Lung (tissue), 12 donors: ENCODE measurements around the gene PDRG1. TPM values are rescaled to one million over a fixed set of nuclear protein-coding genes. Genes with fewer than 3 reads are reported as not detected.
"Not testable (repeated sequence)": the region's sequence is repeated elsewhere in the genome, so short reads cannot be mapped to it uniquely, and the experiment has no call there.

ENCODE experiments used
- ATAC-seq: fragments of 200-7000 bp; cut with Tn5 transposase; one replicate; pipeline ENCODE4 v1.9.1; 2020; ENCODE audit warnings: moderate number of reproducible peaks; ENCODE audit not compliant: insufficient read depth, low FRiP score
- DNase-seq, 3 donors: peaks; one replicate each; pipeline ENCODE4 v3.0.0-alpha.2; 2013 to 2017
- H3K27ac ChIP-seq, 2 donors: one replicate each; pipeline ENCODE4 v1.5.1; 2013; ENCODE audit warnings: mild to moderate bottlenecking in 2 of 2, moderate library complexity in 2 of 2, control low read depth in 1 of 2, inconsistent platforms in 1 of 2, low read depth in 1 of 2, low read length in 1 of 2
- H3K27me3 ChIP-seq, 3 donors: one replicate each; pipeline ENCODE4 v1.5.1; 2013; ENCODE audit warnings: low read length in 2 of 3; ENCODE audit not compliant: control insufficient read depth in 3 of 3, insufficient read depth in 3 of 3
- H3K36me3 ChIP-seq, 4 donors: one replicate each; pipeline ENCODE4 v1.5.1; 2013; ENCODE audit warnings: low read length in 4 of 4, mild to moderate bottlenecking in 1 of 4, moderate library complexity in 1 of 4; ENCODE audit not compliant: control insufficient read depth in 4 of 4, insufficient read depth in 4 of 4
- H3K4me1 ChIP-seq, 5 donors: one replicate each; pipeline ENCODE4 v1.5.1; 2013; ENCODE audit warnings: low read length in 5 of 5, mild to moderate bottlenecking in 2 of 5, moderate library complexity in 1 of 5; ENCODE audit not compliant: control insufficient read depth in 5 of 5, insufficient read depth in 5 of 5
- H3K4me3 ChIP-seq: one replicate; pipeline ENCODE4 v1.5.1; 2013; ENCODE audit warnings: mild to moderate bottlenecking, control low read depth, moderate library complexity
- H3K9ac ChIP-seq, 2 donors: one replicate each; pipeline ENCODE4 v1.5.1; 2013; ENCODE audit warnings: low read length in 2 of 2, control low read depth in 1 of 2; ENCODE audit not compliant: insufficient read depth in 1 of 2
- H3K9me3 ChIP-seq, 4 donors: one replicate each; pipeline ENCODE4 v1.5.1; 2013; ENCODE audit warnings: low read length in 3 of 4, mild to moderate bottlenecking in 1 of 4, moderate library complexity in 1 of 4; ENCODE audit not compliant: control insufficient read depth in 4 of 4, insufficient read depth in 3 of 4
- WGBS, 2 donors: extraction: QIAGEN DNeasy Blood & Tissue Kit; methylation state at CpG; one replicate each; pipeline ENCODE4 v1.1.7; 2013; 5-methylcytosine and 5-hydroxymethylcytosine counted together
- polyA plus RNA-seq, 2 donors: library from polyadenylated mRNA; stranded (reverse); fragments of 200-250 nt; gene quantifications; one replicate each; pipeline ENCODE4 v1.2.1, GENCODE V29; 2013
- total RNA-seq, 2 donors: library from RNA; depleted of rRNA in 1 of 2; stranded (reverse); fragments of >200 nt in 1 of 2; gene quantifications; one replicate each; pipeline ENCODE4 v1.2.1, GENCODE V29; 2014 to 2021
- TF ChIP-seq, protein P1 (sequence below): IDR thresholded peaks from 2 replicates; pipeline ENCODE4 v1.5.1; 2012; ENCODE audit warnings: mild to moderate bottlenecking; ENCODE audit errors: control extremely low read depth, extremely low read depth
- donor health status: control.
- donor health status: control.
- donor health status: Bipolar disorder and iron deficiency.
- donor health status: healthy.
- donor health status: DM: yes; HTN: yes; CAD: no.

Gene PDRG1
- total and polyA plus RNA-seq, 4 donors = 6.3 to 13.0 (median 11.5) TPM

DNA sequence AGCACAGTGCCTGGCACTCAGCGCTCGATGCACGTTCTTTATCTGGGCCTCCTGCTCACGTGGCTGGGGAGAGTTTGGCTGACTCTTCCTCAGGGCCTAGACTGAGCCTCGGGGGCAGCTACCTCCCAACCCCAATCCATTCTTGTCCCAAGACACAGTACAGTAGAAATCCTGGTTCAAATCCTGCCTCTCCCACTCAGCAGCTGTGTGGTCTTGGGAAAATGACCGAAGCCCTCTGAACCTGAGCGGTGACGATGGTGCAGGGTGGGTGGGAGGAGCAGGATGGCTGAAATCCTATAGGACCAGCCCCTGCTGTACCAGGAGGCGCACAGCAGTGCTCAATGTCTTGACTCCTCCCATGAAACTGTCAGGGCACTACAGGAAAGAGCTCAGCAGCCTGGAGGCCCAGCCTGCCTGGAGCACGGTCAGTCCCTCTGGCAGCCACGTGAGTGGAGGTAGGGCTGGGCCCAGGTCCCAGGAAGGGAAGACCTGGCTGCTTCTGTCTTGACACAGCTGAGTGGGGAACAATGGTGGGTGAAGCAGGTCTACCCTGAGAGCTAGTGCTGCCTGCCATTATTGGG is 31.5 kb downstream of the PDRG1 start:
- DNase-seq = no peak
- H3K27ac ChIP-seq = no peak overlapping the region
- H3K4me3 ChIP-seq = no peak overlapping the region
- TF ChIP-seq, protein P1, sequence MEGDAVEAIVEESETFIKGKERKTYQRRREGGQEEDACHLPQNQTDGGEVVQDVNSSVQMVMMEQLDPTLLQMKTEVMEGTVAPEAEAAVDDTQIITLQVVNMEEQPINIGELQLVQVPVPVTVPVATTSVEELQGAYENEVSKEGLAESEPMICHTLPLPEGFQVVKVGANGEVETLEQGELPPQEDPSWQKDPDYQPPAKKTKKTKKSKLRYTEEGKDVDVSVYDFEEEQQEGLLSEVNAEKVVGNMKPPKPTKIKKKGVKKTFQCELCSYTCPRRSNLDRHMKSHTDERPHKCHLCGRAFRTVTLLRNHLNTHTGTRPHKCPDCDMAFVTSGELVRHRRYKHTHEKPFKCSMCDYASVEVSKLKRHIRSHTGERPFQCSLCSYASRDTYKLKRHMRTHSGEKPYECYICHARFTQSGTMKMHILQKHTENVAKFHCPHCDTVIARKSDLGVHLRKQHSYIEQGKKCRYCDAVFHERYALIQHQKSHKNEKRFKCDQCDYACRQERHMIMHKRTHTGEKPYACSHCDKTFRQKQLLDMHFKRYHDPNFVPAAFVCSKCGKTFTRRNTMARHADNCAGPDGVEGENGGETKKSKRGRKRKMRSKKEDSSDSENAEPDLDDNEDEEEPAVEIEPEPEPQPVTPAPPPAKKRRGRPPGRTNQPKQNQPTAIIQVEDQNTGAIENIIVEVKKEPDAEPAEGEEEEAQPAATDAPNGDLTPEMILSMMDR = no peak
- peaks cover 0 to 2% (median 0%) of the 10 kb centered on the region in 4 donors for H3K9me3 ChIP-seq
- no peaks in the 10 kb centered on the region for H3K36me3 ChIP-seq
- H3K9ac ChIP-seq = no peak overlapping the region
- ATAC-seq = no peak
- H3K27me3 ChIP-seq = no peaks in the 10 kb centered on the region
- peaks cover 0 to 4% (median 0%) of the 10 kb centered on the region in 5 donors for H3K4me1 ChIP-seq
- 82 to 91% methylated on average over 11 of the region's 11 CpGs for WGBS, 2 donors

DNA sequence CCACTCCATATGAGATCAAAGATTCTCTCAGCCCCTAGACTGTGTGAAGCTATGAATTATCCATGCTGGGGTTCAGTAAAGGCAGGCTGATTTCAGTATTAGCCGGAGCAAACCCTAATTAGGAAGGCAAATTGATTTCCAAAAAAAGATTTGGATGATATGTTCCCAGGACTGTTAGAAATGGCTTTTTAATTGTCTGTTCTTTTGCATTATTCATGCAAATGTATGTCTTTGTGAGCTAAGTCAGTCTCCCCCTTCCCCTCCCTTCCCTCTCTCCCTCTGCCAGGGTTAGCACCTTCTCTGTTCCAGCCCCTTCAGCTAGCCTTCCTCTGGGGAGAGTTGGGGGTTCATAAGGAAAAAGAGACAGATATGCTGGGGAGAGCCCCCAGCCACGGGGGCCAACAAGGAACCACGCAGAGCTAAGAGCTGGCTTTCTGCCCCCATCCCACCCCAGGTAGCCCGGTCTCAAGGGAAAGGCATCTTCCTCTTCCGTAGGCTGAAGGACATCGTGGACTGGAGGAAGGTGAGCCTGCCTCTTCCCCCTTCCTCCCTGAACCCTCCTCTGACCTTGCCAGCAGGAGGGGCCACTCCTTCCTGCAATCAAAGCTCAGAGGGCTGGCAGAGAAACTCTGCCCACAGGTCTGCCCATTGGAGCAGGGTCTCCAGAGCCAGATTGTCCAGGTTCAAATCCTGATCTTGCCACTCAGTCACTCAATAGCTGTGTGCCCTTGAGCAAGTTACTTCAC is 32.3 kb downstream of the PDRG1 start:
- ATAC-seq (no peak), DNase-seq (no peak)
- 56 to 60% methylated on average over 6 of the region's 6 CpGs for WGBS, 2 donors
- Histone ChIP-seq H3K4me1 (peaks cover 0 to 4% (median 0%) of the 10 kb centered on the region in 5 donors), H3K36me3 (no peaks in the 10 kb centered on the region), H3K9me3 (peaks cover 0 to 2% (median 0%) of the 10 kb centered on the region in 4 donors), H3K4me3 (no peak overlapping the region), H3K9ac (no peak overlapping the region), H3K27me3 (no peaks in the 10 kb centered on the region), H3K27ac (no peak overlapping the region)
- TF ChIP-seq, protein P1 = no peak

DNA sequence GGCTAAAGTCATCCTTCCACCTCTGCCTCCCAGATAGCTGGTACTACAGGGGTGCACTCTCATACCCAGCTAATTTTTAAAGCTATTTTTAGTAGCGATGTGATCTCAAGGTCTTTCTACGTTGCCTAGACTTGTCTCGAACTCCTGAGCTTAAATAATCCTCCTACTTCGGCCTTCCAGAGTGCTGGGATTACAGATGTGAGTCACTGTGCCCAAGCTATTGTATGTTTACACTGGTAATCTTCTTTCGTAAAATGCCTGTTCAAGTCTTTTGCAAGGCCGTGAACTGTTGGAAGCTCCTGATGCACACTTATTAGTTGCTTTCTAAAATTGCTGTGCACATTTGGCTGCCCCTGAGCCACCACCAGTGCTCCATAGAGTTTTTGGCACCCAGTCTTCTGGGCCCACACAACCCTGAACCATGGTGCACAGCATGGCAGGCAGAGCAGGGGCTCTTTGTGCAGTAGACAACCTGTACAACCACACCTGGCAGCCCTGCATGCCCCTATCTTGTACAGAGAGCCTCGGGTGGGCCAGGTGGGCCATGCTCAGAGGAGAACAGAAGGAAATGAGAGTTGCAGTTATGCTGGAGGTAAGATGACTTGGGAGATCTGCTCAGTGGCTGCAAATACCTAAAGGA is 33.3 kb downstream of the PDRG1 start:
- DNase-seq (no peak), ATAC-seq (no peak)
- Histone ChIP-seq H3K27ac (no peak overlapping the region), H3K9me3 (peaks cover 0 to 2% (median 0%) of the 10 kb centered on the region in 4 donors), H3K4me3 (no peak overlapping the region), H3K9ac (no peak overlapping the region), H3K27me3 (no peaks in the 10 kb centered on the region), H3K36me3 (no peaks in the 10 kb centered on the region), H3K4me1 (peaks cover 0 to 10% (median 0%) of the 10 kb centered on the region in 5 donors)
- WGBS, 2 donors = 80 to 87% methylated on average over 7 of the region's 7 CpGs
- TF ChIP-seq, protein P1 = no peak

DNA sequence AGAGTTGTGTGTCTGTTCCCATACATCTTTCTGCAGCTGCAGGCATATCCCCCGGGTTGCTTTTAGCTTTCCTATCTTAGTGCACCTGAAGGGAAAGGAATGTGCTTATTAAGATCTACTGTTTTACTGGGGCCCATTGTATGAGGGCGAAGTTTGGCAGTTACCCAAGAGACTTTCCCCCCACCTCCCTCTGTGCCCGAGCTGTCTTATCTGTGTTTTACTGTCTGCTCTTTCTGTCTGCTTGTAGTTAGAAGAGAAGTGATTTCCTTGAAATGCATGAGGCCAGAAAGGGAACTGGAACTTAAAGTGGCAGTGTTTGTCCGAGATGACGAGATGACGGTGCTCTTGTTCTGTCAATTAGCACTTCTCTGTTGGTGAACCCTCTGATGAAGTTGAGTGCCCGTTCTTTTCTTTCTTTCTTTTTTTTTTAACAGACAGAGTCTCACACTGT is 33.9 kb downstream of the PDRG1 start:
- not testable (repeated sequence) for H3K27me3 ChIP-seq, ATAC-seq, H3K27ac ChIP-seq, H3K4me1 ChIP-seq, H3K9me3 ChIP-seq, H3K36me3 ChIP-seq, DNase-seq, H3K4me3 ChIP-seq, H3K9ac ChIP-seq
- 3 to 8% methylated on average over 7 of the region's 7 CpGs for WGBS, 2 donors
